Activated CD4-positive, CD25-positive, alpha-beta regulatory T cell treated with anti-CD3 and anti-CD28 coated beads, Interleukin-2, amount 50 U/mL, for 24 hours (primary cell): Measurements from ENCODE around the gene IQSEC1.
A peak's percentile ranks its signal among the peaks of the same experiment; 100 is the strongest.

Experiments
- ATAC-seq, 2 donors: fragments of 150-1000 bp; cut with Tn5 transposase; one replicate each; pipeline ENCODE4 v1.10.0; 2021; ENCODE audit warnings: mild to moderate bottlenecking in 1 of 2, moderate library complexity in 1 of 2

Gene IQSEC1

DNA sequence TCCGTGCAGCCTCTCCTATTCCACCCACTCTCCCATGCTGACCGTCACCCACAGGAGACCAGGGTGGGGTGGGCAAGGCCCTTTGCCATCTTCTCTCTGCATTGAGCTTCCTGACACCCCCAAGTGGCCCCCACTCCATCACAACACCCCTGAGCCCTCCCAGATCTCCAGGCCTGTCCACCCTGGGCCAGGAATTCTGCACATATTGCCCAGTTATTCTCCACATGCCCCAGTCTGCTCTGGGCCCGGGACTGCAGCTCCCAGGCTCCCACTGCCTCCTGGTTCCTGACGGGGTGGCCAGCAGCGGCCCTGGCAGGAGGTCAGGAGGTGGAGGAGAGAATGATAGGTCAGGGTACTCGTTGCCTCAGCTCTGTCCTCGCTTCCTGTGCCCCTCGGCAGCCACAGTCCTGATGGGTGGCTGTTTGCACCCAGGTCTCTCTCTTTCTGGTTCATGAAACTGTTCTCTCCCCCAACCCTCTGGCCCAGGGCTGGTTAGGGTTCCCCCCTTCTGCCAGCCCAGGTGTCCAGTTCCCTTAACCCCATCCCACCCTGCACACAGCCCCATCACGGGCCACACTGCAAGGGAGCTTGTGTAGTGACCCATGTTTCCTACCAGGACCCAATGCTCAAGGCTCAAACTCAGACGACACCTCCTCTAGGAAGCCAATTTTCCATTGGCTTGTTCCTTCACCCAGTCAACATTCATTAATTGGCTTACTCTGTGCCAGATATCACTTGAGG, 47.3 kb downstream of the IQSEC1 start:
- ATAC-seq = no peak

DNA sequence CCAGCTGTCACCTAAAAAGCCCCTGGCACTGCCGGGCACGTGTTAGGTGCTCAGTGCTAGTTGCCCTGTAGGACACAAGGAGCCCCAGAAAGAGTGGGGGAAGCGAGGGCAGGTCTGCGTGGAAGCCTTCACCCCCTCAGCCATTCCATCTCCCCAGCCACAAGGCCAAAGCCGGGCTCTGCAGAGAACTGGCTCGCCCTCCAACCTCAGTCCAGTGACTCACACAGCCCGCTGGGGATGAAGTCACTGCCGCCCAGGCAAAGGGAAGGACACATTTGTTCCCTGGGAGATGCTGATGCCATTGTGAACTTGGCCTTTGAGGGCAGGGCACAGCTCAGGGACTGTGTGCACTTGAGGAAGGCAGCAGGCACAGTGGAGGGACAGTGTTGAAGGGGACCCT, 48.1 kb downstream of the IQSEC1 start:
- no peak for ATAC-seq

DNA sequence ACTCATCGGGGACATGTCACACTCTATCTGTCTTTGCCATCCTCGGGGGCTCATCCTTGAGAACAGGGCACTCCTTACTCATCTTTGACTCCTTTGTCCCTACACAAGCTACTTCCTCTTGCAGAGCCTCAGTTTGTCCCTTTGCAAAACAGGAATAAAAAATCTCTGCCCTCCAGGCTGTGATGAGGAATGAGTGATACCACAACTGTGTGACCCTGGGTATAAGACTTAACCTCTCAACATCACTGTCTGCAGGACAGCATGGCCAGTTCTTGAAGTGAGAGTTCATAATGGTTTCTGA, 48.5 kb downstream of the IQSEC1 start:
- ATAC-seq = no peak

DNA sequence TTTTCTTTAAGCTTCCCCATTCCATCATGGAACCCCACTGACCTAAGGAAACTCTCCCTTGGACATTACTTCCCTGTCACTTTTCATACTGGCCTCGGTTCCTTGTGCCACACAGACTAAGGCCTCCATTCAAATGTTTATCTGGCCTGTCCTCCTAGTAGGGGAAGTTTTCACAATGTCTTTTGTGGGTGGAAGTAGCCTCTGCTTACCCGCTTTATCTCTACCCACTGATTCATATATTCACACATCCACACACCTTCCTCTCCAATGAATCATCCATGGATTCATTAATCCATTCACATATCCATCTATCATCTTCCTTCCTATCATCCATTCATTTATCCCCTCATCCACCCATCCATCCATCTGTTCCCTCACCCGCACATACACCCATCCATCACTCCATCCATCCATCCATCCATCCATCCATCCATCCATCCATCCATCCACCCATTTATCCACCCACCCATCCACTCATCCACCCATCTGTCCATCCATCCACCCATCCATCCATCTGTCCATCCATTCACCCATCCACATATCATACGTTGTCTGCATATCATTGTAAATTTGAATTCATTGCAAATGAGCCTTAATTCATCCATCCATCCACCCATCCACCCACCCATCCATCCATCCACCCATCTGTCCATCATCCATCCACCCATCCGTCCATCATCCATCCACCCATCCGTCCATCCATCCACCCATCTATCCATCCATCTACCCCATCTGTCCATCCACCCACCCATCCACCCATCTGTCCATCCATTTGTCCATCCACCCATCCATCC, 49.1 kb downstream of the IQSEC1 start:
- no peak for ATAC-seq

DNA sequence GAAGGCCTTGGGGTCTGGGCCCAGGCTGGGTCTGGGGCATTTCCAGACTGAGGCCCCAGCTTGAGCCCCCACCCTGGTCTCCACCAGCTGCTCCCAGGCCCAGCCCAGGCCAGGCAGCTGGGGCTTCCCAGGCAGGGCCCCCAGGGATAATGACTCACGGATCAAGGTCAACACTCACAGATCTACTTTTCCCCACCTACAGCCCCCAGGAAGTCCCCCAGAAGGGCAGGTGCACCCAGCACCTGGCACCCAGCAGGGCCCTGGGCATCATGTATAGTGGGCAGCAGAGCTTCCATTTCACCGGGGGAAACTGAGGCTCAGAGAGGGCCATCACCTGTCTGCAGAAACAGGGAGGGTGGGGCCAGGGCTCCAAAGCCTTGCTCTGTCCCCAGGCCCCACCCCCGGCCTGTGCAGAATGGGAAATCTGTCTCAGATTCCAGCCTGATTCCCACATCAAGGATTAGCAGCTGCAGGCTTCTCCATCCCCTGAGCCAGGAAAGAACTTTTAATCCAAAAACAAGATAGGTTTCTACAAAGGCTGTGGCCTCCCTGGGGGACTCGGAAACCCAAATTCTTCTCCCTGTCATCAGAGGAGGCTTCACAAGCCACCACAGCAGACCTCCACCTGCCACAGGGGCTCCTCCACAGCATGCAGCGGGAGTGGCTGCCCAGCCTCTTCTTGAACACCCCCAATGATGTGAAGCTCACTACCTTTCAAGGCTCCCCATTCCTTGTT, 49.8 kb downstream of the IQSEC1 start:
- ATAC-seq = peak; percentile 41 to 44

DNA sequence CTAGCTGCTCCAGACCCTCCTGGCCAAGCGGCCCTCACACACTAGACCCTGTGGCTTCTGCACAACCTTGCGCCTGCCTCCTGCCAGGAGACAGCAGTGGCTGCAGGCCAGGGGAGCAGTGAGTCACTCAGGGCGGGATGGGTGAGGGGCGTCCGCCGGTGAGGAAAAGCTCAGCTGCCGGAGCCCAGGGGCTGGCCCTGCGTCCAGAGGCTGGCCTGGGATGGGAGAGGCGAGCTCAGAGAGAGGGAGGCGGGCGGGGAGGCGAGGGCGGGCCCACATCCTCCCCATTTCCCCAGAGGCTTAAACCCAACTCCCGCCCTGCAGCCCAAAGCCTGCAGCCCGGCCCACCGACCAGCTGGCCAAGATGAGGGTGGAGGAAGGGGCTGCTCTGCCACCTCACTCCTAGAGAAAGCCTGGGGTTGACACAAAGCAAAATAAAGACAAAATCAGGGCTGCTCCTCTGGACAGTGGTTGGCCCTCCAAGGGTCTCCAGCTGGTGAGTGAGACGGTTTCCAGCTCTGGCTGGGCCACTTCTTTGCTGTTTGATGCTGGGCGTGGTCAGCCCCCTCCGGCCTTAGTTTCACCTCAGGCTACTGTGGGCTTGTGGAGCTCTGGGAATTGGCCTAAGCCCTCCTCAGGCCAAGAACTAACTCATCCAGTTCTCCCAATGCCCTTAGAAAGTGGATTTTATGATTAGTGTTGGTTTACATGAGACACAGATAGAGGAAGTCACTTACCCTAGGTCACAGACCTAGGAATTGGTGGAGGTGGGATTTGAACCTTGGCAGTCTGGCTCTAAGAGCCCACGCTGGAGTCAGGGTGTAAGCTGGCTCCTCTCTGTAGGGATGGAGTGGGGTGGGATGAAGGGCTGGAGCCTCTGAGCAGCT, 50.6 kb downstream of the IQSEC1 start:
- ATAC-seq = no peak

DNA sequence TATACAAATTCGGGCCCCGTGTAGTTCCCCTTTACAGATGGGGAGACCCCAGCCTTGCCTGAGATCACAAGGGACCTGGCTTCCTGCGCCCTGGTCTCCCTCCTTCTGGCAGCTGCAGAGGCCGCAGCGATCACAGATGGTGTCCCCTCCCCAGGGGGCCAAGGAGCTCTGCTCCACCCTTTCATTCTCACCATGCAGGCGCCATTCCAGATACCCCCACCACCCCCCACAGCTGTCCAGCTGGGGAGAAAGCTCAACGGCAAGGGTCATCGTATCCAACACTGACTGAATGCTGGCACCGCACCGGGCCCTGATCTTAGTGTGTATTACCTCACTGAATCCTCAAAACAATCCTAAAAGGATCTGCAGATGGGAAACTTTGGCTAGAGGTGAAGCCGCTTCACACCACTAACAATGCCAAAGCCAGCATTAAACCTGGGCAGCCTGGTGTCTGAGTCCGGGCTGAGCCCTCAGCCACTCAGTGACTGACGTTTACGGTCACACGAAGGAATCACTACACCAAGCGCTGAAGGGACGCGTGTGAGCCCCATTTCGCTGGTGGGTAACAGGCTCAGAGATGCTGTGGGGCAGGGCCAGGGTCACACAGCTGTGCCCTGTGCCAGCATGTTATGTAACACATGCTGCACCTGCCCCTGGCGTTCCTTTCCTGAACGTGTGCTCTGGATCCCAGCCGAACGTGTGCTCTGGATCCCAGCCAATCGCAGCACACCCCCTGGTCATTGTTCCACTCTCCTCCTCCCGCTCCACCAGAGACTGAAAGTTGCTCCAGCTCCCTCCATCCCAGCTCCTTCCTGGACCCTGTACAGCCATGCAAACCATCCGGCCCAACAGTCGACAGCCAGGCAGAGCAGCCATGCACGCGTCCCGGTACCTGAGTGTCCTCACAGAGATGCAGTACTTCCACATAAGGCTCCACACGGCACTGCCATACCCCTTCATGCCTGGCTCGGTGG, 51.8 kb downstream of the IQSEC1 start:
- ATAC-seq = no peak

DNA sequence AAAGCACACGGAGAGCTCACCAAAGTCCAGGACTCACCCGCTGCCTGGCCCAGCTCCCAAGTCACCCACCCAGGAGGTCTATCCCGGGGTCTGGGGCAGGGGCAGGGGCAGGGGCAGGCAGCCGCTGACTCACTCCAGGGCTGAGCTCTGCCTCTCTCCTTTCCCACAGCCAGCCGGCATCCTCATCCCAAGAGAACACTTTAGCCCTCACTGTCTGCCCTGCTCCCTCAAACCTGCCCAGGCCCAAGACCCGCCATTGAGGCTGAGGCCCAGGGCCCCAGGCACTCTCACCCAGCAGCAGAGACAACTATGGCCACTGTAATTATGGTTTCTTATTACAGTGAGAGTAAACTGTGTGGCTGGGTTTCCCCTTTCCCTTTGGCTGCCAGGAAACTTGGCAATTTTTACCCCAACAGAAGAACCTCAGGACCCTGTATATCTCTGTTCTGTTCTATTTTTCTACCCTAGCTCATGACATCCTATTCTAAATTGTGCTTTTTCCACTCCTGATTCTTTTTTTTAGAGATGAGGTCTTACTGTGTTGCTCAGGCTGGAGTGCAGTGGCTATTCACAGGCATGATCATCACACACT, 53.0 kb downstream of the IQSEC1 start:
- no peak for ATAC-seq

DNA sequence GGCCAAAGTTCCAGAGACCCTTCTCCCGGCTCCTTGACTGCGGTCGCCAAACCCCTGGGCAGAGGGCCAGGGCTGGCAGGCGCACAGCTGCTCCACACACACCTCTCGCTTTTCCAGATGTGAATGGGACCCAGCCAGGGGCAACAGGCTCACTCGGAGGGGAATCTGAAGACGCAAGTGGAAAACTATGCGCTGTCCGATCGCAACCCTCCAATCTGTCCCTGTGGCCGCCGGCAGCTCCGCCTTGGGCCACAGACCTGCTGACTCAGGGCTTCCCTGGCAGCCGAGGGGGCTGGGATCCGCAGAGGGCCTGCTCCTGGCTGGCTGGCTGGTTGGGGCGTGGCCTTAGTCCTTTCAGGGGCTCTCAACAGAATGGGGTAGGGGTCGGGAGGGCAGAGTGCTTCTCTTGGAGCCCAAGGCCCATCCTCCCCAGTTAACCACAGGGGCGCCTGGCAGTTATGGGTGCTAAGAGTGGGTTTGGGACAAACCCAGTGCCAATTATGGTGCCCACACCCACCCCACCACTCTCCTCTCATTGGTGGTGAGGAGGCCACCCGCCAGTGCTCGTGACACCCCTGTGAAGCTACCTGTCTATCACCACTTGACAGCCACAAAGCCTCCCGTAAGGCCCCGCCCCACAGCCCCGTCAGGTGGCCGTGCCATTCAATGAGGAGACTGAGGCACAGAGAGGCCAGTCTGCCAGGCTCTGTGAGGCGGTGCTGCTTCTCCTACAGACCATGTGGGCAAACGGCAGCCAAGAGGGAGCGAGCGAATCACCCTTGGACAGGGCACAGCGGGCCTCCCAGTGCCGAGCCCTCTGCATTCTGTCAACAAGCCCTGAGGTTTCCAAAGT, 53.8 kb downstream of the IQSEC1 start:
- ATAC-seq = no peak

DNA sequence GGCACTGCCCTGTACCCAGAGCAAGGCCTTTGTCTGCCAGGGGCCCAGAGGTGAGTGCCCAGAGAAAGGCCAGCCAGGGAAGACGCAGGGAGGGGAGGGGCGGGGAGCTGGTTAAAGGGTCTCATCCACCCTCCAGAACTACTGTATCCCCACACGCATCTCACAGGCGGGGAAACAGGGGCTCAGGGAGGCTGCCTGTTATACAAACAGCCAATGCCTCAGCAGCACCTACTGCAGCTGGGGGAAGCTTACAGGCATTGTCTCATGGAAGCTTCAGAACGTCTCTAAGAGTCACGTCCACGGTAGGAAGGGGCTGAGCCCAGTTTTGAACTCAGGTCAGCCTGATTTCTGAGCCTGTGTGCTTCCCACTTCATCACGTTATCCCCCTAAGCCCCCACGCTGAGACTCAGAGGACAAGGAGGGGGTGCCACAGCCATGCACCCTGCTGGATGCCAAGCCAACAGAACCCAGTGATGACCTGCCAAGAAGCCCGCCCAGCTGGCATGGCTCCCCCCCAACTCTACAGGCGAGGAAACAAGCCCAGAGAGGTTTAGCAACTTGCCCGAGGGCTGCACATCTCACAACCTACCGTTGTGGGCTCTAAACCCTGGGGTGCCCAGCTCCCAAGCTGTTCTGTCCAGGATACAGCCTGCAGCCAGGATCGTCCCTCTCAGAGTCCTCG, 54.5 kb downstream of the IQSEC1 start:
- ATAC-seq = no peak

DNA sequence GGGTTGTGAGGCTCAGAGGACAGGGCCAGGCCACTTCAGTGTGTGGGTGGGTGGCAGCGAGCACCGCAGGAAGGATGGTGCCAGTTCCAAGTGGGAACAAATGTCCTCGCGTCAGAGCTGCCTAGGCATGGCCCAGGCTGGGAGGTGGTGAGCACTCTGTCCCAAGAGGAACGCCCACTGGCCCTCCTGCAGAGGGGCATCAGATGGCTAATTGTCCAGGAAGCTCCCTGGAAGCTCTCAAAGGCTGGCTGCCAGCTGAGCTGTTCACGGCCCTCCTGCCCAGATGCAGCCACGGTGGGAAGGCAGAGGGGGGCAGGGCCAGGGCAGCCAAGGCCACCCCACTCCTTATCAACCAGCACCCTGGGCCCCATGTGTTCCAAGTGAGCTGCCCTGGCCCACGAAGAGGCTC, 55.2 kb downstream of the IQSEC1 start:
- ATAC-seq = no peak

DNA sequence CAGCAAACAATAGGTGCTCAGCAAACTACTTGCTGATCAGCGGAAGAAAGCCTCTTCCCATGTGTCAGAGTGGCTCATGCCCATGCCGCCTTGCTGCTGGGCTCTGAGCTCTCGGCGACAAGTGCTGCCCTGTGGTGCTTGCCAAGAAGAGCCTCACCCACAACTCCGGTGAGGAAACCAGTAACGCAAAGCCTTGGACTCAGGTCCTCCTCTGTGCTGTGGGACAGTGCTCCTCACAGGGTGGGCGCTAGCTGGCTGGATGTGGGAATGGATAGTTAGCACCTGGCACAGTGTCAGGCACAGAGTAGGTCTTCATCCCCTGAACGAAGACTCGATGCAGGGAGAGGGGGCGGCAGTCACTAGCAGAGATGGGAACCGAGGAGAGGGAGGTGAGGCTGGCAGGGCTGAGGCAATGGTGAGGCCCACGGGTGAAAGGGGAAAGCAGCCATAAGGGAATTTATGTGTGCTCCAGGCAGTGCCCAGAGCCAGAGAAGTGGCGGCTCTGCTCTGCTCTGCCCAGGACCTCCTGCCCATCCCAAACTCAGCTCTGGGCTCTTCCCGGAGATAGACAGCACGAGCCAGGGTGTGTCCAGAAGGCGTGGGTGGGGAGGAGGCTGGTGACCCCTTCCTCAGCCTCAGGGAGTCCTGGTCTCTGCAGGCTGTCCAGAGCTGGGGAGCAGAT, 55.7 kb downstream of the IQSEC1 start:
- ATAC-seq = no peak

DNA sequence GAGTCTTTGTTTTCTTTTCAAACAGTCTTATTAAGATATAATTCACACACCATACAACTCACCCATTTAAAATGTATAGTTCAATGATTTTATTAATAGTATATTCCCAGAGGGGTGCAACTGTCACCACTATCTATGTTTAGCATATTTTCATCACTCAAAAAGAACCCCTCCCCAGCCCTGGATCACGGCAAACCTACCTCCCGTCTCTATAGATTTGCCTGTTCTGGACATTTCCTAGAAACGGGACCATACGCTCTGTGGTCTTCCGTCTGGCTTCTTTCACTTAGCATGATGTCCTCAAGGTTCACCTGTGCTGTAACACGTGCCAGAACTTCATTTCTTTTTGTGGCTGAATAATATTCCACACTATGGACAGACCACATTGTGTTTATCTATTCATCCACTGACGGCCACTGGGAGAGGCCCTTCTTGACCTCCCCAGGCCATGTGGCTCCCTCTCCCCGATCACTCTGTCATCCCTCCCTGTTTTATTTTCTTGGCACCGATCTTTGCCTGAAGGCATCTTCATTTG, 56.4 kb downstream of the IQSEC1 start:
- no peak for ATAC-seq

DNA sequence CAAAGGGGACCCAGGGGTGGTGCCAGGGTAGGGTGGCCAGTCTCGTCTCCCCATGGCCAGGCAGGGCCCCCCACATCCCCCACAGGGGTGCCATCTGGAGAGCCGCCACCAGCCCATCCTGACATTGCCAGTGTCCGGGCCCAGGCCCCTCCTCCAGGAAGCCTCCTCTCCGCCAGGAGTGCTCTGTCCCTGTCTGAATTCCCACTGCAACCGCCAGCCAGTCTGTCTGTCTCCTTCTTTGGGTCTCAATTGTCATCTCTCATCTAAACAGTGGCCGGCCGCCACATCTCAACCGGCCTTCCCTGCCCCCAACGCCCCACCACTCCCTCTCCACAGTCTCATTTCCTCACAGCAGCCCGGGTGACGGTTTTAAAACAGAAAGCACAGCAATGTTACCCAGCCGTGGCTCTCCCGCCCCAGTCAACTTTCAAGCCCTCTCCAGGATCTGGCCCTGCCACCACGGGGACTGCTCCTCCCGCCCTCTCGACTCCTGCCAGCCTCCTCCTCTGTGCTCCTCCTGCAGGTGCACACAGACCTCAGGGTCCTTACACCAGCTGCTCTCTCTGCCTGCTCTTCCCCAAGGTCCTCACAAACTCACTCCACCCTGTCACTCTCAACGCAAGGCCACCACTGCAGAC, 57.0 kb downstream of the IQSEC1 start:
- ATAC-seq = peak; percentile 18 to 28

DNA sequence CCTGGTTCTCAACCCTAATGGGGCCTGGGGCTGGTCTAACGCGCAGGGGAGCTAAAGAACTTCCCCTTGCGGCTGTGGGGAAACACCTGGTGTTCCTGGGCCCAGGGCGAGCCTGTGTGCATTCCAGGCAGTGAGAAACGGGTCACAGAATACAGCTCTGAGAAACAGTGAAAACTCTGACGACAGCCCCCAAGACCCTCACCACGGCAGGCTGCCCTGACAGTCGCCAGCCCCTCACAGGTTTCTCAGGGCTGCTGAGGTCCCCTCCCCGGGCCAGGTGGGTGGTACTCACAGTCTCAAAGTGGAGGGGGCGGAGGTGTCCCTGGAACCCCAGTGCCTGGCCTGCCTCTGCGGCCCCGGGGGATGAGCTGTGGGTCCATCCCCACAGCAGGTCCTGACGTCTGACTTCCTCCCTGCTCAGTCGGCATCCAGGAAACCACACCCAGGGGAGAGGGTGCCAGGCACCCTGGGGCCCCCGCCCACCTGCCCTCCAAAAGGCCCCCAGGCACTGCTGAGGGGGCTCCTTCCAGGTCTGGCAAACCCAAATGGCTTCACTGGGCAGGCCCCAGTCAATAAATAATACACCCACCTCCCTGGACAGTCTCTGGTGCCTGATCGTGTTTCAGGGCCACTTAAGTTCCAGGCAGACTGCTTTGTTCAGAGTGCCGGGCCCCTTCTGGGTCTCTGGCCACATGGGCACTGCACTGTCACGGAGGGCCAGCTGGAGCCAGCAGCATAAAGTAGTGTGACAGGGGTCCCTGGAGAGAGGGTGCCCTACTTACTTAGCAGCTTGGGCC, 57.7 kb downstream of the IQSEC1 start:
- peak; percentile 14 to 18 for ATAC-seq

DNA sequence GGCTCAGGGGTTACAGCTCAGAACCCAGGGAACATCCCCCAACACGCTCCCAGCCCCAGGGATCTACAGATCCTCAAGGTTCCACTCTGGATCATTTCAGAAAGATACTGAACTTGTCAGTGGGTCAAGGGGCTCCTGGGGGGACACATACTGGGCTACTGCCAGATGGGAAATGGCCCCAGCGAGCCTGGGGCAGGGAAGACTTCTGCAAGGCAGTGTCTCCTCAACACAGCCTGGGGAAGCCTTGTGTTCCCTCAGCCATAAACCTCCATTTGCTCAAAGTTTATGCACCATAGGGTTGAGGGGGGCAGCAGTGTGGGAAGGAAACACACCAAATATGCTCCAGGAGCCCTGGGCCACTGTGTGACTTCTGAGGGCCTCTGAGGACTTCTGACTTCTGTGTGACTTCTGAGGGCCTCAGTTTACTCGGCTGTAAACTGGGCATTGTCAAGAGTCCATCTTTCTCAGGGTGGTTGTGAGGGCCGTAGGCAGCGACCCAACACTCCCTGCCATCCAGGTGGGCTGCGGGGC, 58.4 kb downstream of the IQSEC1 start:
- ATAC-seq = no peak
